ENCODE results near the gene RBMS3.
"Not testable (repeated sequence)": the region's sequence is repeated elsewhere in the genome, so short reads cannot be mapped to it uniquely, and the experiment has no call there.

The RBMS3 gene

DNA sequence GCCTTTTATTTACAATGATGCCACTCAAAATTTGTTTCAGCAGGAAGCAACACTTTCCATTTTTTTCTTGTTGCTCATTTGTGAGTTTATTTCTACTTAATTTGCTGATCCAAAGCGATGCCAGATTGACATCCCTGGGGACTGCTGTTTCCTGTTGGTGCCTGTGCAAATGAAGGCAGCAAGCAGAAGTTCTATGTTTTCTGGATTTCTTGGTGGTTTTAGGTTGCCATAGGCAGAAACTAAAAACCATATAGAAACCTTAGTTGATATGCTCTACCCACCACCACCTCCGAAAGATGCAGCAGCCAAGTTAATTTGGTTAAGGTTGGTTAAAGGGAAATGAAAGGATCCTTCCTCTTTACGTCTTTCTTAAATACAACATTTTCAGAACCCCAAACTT, 356.2 kb downstream of the RBMS3 start:
- DNase-seq = no peak

- DNase-seq = no peak
These were observed 358.9 kb downstream of the RBMS3 start for GRCh38 chr3:29639578-29640290.

- DNase-seq = no peak
These were observed 361.6 kb downstream of the RBMS3 start for GRCh38 chr3:29642393-29643033.

DNA sequence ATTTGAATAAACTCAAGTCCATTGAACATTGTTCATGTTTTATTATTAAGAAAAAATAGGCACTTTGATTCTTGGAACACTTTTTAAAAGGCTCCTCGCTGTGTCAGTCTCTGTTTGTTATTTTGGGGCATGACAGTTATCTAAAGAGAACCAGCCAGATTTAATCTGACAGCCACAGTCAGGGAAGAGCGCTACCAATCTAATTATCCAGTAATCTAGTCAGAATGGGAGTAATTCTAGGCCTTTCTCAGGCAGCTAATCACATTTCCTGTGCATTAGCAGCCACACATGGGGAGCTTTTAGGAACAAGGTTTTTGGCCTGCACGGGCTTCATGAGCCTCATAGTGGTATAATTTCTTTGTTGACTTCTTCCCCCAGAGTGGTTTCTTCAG, 362.2 kb downstream of the RBMS3 start:
- DNase-seq = no peak

GRCh38 chr3:29644261-29644660, 363.4 kb downstream of the RBMS3 start:
- no peak for DNase-seq

DNA sequence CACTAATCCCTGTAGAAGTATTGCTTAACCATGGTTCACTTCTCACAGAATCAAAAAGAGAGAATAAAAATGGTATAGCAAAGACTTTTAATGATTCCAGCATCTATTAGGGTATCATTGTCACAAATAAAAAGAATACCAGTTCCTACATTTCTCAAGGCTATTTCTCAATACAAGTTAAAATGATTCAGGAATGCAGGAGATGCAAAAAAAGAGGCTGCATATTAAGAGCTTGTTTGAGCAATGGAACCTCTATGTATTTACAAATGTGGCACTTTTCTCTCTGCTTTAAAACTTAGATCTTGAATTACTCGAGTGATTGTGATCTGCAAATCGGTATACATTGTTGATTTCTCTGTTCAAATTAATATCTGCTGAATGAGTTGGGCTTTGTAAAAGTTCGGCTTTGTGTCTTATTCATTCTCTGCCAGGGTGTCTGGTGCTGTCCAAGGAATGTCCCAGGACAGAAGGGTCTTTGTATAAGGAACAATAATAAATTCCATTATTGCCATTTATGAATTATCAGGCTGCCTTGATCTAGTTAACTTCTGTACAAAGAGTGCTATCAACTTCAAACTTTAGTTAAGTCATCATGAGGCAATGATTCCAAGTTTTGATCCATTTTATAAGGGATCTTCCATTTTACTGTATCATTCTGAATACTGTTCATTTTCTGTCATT, 364.2 kb downstream of the RBMS3 start:
- no peak for DNase-seq

DNA sequence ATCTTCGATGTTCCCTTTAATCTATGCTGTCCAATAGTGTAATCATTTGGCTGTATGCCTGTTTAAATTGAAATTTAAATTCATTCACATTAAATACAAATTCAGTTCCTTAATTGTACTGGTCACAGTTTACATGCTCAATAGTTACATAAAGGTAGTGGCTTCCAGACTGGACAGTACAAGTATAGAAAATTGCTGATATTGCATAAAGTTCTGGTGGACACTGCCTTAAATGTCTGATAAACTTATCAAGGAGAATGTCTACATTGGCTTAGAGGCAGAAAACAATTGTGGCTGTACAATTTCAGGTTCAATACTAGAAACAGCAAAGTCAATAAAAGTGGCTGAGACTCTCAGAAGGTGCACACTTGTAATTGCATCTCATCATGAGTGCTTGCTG, 365.2 kb downstream of the RBMS3 start:
- no peak for DNase-seq

- DNase-seq = peak; percentile 34 to 73 (median 50)
These were observed 369.1 kb downstream of the RBMS3 start for GRCh38 chr3:29649815-29650547.

- DNase-seq = no peak
These were observed 372.8 kb downstream of the RBMS3 start for GRCh38 chr3:29653680-29654079.

DNA sequence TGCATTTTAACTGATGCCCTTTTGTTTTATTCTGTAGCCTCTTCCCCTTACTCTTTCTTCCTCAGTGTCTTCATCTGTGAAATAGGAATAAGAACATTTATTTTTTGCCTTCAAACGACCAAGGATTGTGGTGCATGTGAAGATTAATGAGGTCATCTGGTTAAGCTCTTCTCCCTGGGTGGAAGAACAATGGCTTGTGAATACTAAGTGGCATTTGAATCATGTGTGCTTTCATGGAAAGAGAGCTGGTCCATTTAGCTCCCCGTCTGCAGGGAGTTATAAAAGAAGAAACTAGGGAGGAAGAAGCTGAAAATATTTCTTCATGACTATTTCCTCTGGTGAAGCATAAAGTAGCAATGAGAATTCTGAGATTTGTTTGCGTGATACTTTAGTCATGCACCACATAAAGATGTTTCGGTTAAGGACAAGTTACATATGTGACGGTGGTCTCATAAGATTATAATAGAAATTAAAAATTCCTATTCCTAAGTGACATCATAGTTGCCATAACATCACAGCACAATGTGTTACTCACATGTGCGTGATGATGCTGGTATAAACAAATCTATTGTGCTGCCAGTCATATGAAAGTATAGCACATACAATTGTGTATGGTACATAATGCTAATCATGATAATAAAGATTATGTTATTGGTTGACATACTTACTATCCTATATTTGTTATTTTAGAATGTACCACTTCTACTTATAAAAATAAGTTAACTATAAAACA, 374.3 kb downstream of the RBMS3 start:
- DNase-seq = no peak

- DNase-seq = no peak
These were observed 384.8 kb downstream of the RBMS3 start for GRCh38 chr3:29665688-29666087.

GRCh38 chr3:29668233-29668632, 387.4 kb downstream of the RBMS3 start:
- no peak for DNase-seq

DNA sequence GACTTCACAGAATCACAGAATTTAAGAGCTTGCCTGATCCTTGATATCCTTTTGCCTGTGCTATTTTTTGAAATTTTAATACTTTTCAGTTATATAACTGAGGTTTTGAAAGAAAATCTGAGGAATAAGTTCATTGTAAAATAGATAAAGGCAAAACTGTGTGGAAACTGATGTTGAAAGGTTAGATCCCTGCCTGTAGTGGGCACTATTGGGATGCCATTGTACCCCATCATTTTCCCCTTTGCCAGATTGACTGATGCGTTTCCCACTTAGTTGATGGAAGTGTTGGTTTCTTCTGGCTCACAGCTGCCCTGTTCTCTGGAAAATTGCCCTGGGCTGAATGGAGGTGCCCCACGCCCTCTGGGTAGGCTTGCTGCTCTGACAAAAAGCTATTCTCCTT, 387.9 kb downstream of the RBMS3 start:
- no peak for DNase-seq

- DNase-seq = not testable (repeated sequence)
These were observed 389.6 kb downstream of the RBMS3 start for GRCh38 chr3:29670476-29670875.

GRCh38 chr3:29677421-29677820, 396.6 kb downstream of the RBMS3 start:
- DNase-seq = no peak

DNA sequence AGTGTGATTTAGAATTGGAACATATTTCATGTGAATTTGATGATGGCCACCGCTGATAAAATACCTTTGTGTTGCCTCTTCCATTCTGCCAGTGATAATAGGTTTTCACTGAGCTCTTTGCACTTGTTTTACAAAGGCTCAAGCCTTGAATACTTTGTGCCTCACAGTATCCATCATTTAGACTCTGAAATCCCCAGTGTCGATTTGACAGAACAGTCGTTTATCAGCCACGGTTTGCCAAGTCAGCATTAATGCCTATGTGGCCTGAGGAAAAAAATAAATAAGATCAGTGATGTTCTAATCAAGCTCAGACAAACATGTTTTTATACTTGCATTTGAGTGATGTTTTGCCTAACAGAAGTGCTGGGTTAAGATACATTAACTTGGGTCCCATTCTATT, 399.1 kb downstream of the RBMS3 start:
- DNase-seq = no peak

DNA sequence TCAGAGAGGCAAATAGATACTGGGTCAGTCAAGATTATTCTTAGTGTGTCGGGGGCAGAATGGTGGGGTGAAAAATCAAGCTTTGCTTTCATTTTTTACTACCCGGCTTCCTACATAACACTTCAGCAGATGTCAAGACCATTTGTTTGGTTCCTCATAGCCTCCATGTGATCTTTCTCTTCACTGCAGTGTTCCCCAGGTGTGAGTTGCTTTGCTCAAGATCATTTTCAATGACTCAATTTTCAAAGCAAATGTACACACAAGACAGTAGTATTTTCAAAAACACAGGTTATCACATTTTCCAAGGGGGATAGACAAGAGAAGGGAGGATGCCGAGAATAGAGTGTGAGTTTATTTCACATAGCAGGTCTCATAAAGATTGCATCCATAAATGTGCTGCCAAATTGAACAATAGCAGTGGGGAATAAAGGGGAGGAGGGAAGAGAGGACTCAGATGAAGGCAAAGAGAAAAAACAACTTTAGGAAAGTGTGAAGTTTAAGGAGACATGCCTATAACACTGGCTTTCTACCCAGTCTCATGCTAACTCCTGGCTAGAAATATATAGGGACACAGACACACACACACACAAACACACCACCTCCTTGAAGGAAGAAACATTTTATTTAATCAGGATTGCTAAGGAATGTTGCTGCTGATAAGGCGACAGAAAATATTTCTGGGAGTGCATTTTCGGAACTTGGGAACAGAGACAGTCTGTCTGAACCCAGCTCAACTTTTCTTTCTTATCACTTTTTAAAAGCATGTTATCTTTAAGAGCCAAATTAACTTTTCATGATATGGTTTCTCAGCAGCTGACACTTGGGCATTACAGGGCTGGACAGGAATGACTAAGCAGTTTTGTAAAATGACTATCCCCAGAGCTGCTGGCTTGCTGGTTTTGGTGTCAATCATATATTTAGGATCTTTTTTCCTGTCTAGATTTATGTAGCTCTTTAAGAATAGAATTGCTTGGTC, 402.4 kb downstream of the RBMS3 start:
- DNase-seq = no peak

DNA sequence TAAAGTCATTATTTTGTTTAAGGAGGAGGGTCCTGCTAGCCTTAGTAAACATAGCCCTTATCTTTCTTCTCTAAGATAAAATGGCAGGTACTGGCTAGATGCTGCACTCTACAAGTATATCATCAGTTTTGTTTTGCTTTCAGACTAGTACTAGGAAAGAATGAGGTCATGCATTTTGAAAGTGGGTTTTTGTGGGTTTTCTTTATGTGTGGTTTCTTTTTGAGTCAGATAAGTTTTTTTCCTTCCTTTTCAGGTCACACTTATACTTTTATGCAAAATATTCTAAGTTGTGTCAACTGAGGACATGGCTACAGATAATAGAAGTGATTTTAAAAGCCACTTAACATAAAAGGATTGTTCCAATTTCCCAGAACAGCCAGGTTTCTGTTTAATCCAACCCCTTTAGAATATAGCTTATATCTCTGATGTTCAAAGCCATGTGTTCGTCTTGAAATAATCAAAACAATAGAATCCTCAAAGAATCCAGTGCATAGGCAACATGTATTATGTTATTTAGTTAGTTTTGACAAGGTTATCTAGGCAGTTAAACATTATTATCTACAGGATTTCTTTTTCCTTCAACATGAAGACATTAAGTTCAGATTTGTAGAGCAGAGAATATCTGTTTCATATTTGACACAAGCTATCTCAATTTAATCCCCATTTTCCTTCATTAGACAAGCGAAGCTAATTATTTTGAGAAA, 406.2 kb downstream of the RBMS3 start:
- DNase-seq = no peak

DNA sequence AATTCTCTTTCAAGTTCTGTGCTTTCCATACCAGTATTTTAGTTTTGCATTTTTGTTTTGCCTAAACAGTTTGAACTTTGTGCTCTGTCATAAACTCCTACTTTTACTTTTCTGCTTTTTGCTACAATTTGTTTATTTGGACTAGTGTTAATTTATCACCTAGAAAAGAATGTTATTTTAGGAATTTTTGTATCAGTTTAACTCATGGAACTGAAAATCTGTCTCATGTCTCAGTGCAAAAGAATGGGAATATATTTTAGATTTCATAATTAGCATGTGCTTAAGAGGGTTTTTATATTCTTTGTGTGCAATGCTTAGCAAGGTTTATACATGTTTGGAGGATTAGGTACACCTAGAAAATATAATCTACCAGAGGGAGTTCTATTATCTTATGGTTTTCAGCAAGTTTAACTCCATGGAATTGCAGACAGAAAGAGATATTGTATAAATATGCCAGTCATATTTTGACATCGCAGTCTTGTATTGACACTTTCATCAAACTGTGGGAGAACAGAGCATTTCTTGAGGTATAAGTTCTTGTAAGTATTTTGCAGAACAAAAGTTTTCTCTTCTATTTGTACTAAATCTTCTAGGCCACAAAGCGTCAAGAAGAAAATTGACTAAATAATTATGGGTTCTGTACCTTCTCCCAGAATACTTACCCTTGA, 409.9 kb downstream of the RBMS3 start:
- DNase-seq = no peak

DNA sequence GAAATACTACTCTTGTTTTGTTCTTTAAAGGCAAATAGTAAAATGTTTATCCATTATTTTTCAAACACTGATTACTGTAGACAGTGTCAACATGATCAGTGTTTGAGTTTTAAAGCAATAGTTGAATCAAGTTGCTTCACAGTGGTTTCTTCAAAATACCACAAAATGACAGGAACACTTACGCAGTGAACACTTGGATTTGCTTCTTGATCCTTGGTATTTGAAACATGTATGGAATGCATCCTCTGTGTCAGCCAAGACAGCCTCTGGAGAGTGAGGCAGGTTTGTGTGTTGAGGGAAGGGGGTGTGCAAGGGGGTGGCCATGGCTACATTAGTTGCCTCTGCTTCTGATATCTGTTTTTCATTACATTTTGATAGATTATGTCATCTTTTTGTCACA, 413.0 kb downstream of the RBMS3 start:
- no peak for DNase-seq
